GM08714 (cell line): ENCODE results near the gene PGP.
"Not testable (repeated sequence)": the region's sequence is repeated elsewhere in the genome, so short reads cannot be mapped to it uniquely, and the experiment has no call there.

Experiments used
- H3K4me3 ChIP-seq: fragments of 200-500 bp; sonication (Bioruptor generic); 2 replicates; pipeline ENCODE4 v1.5.1; 2014; ENCODE audit warnings: mild to moderate bottlenecking, low read length, inconsistent platforms
- ZNF274 ChIP-seq: IDR thresholded peaks from 2 replicates; pipeline ENCODE4 v1.6.1; 2012; ENCODE audit warnings: mild to moderate bottlenecking, low read depth, low read length

The PGP gene, protein sequence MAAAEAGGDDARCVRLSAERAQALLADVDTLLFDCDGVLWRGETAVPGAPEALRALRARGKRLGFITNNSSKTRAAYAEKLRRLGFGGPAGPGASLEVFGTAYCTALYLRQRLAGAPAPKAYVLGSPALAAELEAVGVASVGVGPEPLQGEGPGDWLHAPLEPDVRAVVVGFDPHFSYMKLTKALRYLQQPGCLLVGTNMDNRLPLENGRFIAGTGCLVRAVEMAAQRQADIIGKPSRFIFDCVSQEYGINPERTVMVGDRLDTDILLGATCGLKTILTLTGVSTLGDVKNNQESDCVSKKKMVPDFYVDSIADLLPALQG

DNA sequence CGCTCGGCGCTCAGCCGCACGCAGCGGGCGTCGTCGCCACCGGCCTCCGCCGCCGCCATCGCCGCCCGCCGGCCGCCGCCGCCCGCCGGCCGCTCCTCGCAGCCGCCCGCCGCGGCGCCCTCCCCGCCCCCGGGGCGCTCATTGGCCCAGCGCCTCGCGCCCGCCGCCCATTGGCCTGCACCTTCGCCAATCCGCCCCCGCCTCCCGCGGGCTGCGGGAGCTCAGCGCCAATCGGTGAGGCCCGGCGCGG lies at the start of gene PGP:
Gene PGP, minus strand, starts transcription at position 122 of the 250 bp plus-strand sequence. Its CDS starts 63 bp downstream, at position 59.
- TF ChIP-seq ZNF274: no peak
- H3K4me3 ChIP-seq: peak within 1 kb of the TSS; percentile 96

DNA sequence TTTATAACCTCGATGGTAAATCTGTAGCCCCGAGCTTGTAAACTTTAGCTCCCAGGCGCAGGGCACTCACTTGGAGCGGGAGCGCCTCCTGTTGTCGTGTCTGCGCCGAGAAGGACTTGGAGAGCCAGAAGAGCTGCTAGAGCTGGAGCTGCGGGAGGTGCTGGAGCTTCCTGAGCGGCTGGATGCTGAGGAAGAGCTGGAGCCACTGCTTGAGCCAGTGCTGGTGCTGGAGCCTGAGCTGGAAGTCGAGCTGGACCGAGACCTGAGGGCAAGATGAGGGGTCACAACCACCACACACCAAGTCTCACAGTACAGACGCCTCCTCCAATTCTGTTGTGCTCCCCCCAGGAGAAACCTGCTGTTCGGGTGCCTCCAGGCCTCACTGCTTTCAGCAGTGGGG lies 48.4 kb upstream of the PGP start:
- not testable (repeated sequence) for H3K4me3 ChIP-seq

DNA sequence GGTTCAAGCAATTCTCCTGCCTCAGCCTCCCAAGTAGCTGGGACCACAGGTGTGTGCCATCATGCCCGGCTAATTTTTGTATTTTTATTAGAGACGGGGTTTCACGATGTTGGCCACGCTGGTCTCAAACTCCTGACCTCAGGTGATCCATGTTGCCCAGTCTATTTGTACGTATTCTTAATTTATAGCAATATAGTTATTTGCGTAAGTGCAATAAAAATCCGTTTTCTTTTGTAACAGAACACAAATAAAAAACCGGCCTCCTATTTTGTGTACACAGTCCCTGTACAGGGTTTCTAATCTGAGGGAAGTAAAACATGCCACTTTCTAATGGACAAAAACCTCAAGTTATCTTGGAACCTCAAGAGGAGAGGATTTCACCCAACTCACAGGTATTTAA lies 45.6 kb upstream of the PGP start:
- H3K4me3 ChIP-seq: no peak overlapping the region
- TF ChIP-seq ZNF274: no peak

DNA sequence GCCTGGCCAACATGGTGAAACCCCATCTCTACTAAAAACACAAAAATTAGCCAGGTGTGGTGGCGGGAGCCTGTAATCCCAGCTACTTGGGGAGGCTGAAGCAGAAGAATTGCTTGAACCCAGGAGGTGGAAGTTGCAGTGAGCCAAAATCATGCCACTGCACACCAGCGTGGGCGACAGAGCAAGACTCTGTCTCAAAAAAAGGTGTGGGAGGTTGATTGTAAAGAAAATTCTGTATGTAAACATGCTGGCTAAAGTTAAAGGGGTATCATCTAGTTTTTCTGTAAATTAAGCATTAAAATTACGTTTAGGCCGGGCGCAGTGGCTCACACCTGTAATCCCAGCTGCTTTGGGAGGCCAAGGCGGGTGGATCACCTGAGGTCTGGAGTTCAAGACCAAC lies 43.9 kb upstream of the PGP start:
- H3K4me3 ChIP-seq: not testable (repeated sequence)

DNA sequence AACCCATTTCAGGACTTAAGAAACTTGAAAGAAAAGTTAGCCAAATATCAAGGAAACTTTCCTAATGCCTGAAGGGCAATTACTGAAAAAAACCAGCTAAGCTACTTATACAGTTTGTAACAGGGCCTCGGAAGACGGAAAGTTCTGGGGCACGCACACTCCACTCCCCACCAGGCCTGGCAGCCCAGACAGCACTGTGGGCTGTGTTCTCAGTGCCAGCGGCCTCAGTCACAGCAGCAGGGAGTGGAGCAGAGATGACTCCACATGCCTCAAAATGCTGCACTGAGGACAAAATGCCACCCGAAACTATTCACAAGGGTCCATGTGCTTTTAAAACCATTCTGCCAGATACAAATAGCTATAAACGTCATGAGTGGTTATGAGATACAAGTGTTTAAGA lies 43.1 kb upstream of the PGP start:
- no peak for TF ChIP-seq ZNF274
- no peak overlapping the region for H3K4me3 ChIP-seq

DNA sequence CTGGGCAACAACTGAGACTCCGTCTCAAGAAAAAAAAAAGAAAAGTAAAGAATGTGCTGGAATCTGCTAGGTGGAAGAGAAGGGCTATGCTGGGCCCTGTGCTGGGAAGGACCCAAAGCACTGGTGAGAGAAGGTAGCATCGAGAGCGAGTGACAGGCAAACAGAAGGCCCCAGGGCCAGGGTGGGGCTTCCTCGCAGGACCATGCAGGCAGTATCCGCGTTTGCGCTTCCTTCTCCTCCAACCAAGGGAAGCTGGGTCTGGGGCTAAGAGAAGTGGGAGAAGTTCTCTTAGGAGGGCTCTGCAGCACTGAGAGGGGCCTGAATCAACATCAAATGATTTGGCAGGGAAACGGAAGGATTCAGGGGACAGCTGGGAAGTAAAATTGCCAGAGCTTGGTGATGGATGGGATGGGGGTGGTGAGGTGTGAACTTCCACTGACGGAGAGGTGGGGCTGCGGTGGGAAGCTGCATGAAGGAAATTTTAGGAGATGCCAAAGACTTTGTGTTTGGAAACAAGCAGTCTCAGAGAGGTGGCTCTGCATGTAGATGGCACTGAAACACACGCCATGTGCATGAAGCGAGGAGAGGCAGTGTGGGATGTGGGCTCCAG lies 42.0 kb upstream of the PGP start:
- no peak for TF ChIP-seq ZNF274
- H3K4me3 ChIP-seq: no peak overlapping the region

DNA sequence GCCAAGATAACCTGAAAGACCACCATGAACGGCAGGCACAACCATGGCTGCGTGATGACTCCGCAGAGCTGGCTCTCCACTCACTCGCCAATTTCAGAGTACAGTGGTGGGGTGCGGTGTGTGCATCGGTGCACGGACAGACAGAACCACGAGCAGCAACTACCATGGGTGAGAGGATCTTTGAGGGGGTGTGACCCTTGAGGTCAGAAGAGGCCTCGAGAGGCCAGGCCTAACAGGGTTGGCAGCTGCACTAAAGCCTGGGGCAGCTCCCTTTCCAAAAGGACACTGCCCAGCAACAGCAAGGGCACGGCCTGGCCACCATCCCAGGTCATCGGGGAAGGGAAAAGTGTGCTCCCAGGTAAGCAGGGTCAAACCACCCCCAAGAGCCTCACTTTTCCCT lies 38.7 kb upstream of the PGP start:
- no peak for TF ChIP-seq ZNF274
- H3K4me3 ChIP-seq: no peak overlapping the region

DNA sequence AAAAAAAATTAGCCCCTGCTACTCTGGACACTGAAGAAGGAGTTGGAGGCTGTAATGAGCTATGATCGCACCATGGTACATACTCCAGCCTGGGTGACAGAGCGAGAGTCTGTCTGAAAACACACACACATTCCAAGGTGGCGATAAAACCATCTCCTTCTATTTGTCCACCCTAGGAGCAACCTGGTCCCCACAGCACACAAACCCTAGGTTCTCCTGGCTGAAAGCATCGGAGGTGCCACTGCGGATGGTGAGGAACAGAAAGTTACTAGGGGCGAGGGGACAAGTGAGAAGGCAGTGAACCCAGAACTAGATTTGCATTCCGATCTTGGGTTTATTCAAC lies 38.1 kb upstream of the PGP start:
- no peak overlapping the region for H3K4me3 ChIP-seq
- no peak for TF ChIP-seq ZNF274

DNA sequence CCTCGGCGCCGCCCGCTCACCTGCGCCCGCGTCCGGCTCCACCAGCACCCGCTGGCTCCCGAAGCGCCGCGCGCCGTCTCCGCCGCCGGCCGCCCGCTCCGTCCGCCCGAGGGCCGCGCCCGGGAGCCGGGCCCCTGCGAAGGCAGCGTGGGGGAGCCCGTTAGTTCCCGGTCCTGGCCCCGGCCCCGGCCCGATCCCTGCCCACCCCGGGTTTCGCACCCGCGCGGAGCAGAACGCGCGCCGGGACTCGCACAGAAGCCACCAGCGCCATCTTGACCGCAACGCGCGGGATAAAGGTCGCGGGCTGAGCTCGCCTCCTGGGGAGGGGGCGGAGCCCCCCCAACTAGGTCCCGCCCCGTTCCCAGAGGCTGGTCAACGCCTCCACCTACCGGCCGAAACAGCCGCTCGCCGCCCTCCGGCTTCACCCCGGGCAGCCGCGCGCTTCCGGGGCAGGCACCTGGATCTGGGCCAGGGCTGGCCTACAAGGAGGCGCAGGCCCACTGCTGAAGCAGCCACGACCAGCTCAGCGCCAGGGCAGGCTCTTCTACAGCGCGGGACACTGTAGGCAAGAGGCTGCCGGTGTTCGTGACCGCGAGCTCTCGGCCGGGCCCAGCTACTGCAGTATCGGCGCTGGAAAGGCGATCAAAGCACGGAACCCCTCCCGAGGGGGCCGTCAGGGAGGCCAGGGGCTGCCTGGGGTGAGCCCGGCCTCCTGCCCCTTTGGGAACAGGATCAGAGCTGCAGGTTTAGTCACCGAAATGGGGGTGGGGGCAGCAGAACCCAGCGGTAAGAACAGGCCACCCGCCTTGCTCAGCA lies 36.9 kb upstream of the PGP start, which contains the start of gene ECI1:
Gene ECI1, minus strand, starts transcription at position 292 of the 816 bp plus-strand sequence. Its CDS starts 21 bp downstream, at position 271.
- H3K4me3 ChIP-seq: peak within 1 kb of the TSS; percentile 85
- no peak for TF ChIP-seq ZNF274

DNA sequence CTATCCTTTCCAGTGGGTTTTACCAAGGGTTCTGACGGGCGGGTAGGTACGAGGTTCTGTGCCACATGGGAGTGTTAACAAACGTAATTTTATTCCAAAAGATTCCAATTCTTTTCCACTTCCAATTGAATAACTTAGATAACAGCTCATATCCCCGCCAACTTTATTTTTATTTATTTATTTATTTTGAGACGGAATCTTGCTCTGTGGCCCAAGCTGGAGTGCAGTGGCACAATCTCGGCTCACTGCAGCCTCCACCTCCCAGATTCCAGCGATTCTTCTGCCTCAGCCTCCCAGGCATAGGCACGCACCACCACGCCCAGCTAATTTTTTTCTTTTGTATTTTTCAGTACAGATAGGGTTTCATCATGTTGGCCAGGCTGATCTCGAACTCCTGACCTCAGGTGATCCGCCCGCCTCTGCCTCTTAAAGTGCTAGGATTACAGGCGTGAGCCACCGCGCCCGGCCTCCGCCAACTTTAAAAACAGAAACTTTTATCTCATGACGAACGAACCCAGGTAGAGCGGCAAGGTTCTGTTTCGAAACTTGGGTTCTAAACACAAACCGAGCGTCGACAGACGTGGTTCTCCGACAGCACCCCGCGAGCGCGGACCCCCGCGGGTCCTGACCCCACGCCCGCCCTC lies 36.1 kb upstream of the PGP start:
- H3K4me3 ChIP-seq: peak overlapping the region; percentile 85
- TF ChIP-seq ZNF274: no peak

DNA sequence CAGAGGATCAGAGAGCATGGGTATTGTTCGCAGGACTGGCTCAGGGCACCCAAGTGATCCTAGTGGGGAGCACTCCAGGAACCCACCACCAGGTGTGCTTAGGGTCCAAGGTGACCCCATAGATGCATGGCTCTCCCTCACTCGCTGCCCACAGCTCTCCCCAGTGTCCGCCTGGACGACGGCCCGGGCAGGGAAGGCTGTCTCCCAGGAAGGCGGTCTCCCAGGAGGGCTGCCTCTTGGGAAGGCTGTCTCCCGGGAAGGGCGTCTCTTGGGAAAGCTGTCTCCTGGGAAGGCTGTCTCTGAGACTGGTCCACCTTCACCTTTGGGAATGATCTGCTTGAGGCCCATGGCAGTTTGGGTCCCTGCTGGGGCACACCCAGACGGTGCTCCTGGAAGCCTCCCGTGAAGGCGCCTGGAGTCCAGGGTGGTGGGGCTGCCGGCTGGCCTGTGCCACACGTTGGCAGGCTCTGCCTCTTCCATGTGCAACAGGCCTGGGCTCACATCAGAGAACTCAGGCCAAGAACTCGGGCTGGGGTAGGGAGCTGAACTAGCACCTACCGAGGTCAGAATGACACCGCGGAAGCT lies 31.8 kb upstream of the PGP start:
- no peak for TF ChIP-seq ZNF274
- no peak overlapping the region for H3K4me3 ChIP-seq

DNA sequence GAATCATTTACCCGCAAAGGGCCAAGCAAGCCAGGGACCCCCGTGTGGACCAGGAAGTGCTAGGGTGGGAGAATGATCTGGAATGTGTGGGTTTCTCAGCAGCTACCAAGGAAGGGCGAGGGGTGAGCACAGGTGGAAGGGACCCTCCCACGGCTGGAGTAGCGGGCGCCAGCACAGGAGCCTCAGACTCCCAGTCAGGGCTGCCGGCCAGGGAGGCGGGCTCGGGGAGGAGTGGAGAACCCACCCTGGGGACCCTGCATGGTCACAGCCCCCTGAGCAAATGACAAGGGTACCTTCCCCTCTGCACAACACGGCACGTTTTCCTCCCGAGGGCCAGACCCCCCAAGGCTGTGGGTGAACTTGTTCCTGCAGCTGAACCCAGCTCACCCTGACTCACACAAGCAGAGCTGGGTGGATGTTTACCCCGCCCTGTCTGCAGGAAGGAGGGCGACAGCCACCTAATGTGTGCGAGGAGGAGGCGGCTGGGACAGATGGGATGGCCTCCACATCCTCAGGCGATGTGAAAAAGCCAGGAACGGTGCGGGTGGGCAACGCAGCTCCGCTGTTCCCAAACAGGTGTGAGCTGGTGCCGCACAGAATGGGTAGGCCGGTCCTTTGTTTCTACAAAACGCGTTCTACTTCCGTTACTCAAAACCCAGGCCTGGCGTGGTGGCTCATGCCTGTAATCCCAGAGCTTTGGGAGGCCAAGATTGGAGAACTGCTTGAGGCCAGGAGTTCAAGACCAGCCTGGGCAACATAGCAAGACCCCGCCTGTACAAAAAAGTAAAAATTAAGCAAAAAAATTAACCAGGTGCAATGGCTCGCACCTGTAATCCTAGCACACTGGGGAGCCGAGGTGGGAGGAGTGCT lies 30.5 kb upstream of the PGP start:
- no peak for TF ChIP-seq ZNF274
- H3K4me3 ChIP-seq: no peak overlapping the region

DNA sequence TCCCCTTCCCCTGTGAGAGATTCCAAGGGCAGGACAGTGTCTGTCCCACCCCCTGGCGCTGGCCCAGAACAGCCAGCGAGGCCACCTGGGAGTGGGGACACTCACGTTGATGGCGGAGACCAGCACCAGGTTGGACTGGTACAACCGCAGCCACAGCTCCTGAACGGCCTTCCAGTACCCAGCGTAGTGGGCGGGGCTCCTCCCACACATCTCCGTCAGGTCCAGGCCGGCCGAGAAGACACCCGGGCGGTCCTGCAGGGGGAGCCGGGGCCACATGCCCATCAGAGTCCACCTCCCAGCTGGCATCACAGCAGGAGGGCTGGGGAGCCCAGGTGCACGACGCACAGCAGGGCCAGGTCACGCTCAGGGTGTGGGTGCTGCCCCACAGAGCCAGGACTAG lies 29.7 kb upstream of the PGP start:
- TF ChIP-seq ZNF274: no peak
- no peak overlapping the region for H3K4me3 ChIP-seq

DNA sequence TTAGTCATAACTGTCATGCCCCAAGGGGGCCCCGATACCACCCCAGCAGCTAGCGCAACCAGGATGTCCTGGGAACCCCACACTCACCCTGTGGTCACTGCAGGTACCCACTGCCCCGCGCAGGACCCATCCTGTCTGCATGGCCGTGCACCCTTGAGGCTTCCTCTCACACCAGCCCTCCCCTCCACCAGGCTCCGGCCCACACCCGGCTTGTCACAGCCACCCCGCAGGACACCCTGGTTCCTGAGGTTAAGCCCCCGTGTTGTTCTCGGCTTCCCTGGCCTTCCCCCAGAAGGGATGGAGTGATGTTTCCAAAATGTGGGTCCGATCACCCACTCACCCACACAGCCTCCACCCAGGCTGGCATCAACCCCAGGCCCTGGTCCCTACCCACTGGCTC lies 29.1 kb upstream of the PGP start:
- H3K4me3 ChIP-seq: no peak overlapping the region
- no peak for TF ChIP-seq ZNF274
